NCI-H2107 treated with DMSO at 0.1 percent for 48 hours (cell line): Measurements from ENCODE around the gene TPRG1.

Experiments
- DNase-seq: peaks from one replicate; lab custom pipeline; 2025; ENCODE audit not compliant: unreplicated experiment; lab: John Stamatoyannopoulos, UW

The TPRG1 gene

DNA sequence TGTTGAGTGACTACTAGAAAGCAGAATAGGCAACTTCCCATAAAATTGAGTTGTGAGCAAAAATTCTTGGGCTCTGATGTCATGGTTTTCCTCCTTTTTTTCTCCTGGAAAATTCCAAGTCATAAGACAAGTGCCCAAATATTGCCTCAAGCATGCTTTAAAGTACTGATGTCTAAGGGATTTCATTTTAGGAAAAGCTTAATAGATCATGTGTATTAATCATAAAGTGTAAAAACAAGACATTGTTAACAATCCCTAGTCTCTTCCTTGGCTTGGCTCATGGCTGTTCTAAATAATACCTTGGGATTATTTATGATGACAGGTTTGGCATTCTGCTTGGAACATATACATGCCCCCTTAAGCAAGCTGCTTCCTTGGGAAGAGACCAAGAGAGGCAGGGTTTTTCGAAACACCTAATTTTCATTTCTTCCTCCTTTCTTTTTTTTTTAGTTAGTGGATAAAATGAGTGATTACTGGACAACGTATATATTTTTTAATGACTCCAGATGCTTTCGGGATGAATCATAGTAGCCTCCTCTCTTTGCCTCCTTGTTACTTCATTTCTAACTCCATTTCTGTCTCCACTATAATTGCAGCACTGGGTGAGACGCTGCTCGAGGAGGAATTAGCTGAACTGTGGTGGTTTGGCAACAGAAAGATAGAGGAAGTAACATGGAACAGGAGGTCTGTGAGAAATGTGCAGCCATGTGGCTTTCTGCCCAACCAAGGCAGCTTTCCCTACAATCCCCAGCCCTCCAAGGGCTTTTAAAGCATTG, 104.9 kb downstream of the TPRG1 start:
- no peak for DNase-seq

DNA sequence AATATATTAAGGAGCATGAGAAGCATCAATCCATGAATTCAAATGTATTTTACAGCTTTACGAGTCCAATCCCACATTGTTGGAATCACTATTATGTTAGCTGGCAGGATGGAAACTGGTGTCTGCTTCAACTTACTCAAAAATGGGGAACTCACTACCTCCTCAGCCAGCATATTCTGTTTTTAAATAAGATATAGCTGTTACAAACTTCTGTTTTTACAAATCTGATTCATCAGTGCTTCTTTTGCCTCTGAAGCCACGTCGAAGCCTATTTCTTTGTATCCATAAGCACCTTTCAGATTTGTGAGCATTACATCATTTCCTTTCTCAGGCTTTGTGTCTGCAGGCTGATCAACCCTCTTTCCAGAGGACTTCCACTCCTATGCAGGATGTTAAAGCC, 105.9 kb downstream of the TPRG1 start:
- DNase-seq: no peak

DNA sequence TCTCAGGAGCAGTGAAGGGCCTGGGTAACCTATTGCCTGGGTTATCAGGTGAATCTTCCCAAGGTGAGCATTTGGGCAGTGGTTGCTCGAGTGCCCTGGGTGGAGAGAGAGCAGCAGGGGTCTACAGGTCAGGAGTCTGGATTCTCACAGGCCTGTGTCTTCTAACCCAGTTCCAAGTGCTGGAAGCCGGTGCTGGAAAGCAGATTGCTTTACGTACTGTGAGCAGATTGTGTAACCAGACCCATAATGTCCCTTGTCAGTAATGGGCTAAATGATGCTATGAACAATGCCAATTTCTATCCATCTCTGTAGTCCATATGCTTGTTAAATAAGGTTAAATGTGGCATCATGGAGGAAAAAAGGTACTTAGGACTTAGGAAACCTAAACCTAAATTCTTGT, 106.5 kb downstream of the TPRG1 start:
- DNase-seq: no peak

DNA sequence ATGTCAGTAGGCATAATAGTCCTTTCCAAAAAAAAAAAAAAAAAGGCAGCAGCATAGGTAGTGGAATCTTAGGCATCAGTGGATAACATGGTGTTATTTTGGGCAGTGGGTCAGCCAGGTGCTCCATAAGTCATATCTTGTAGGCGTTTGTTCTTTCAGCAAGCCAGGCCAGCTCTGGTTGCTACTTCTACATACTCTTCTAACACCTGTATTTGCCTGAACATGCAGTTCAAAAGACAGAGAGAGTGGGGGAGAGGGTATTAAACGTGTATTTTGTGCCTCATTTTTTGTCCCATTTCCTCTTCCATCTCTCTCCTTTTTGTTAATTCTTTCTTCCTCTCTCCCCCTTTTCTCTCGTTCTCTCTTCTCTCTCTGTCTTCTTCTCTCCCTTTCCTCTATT, 110.4 kb downstream of the TPRG1 start:
- no peak for DNase-seq

DNA sequence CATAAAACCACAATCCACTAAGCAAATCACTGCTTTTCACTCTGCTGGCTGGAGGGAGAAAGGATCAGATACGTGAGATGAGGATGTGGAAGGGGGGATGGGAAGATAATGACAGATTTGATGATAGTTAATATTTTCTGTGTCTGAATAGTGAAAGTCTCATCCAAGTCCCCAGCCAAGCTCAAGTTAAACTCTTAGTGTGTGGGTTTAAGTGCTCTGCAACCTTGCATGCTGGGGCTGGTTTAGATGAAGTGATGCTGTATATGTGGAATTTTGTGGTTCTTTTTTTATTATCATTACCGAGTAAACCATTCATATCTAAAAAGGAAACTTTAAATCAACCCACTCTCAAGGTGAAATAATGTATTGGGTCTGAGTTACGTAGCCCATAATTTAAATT, 111.0 kb downstream of the TPRG1 start:
- DNase-seq: no peak

DNA sequence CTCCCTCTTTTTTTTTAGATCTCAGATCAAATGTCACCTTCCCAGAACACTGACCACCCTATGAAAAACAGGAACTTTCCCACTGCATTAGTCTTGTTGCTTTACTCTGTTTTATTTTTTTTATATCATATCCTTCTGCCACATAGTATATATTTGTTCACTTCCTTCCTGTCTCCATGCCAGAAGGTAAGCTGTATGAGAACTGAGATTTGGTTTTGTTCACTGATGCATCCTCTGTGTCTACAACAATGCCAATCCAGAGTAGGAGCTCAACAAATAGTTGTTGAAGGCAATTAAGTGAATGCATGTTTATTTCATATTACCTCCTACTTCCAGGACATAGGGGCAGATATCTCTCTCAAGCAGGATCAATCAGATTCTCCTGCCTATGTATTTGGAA, 114.4 kb downstream of the TPRG1 start:
- no peak for DNase-seq

DNA sequence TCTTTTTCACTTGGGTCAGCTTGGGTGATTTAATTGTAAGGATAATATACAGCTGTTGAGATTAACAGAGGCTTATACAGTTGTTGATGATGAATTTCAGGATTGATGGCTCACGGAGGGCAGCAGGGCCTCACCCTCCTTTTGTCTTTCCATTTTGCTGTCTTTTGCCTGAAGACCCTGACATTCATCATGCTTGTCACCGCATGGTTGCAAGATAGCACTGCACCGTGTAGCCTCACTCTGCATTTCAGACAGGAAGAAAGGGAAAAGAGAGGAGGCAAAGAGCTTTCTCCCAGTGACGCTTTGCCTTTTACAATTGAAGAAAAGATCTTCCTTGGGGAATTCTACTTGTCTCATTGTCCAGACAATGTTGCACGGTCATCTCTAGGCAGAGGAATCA, 115.1 kb downstream of the TPRG1 start:
- no peak for DNase-seq

DNA sequence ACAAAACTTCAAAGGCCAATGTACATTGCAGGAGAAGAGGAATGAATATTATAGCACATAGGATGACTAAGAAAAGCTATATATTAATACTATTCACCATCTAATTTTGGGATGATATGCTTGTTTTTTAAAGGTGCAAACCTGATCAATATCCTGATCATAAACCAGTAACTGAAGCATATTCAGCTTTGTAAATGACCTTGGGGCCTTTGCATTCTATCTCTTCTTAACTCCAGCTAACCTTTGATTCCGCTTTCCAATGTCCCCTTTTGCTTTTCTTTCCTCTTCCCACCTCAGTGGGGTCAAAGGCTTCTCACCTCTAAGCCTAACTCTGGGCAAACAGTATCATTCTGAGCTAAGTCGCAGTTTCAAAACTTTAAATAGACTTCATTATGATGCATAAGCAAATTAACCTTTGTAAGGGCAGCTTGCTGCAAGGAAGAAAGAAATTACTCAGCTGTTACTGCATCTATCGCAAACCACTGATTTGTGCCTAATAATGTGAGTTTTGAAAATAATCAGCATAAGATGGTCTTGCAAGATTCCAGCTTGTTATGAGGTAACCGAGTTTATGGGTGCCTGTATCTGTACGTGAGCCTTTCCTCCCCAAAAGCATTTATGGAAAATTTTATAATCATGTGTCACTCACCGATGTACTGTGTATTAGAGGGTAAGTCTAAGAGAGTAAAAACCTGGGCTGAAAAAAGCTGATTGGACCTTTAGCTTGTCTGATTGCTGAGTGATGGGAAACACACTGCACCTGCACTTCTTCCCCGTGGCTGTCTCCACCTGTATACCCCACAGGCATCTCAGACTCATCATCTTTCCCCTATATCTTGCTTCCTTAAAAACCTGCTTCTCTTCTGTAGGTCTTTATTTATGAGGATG, 116.8 kb downstream of the TPRG1 start:
- DNase-seq: no peak

DNA sequence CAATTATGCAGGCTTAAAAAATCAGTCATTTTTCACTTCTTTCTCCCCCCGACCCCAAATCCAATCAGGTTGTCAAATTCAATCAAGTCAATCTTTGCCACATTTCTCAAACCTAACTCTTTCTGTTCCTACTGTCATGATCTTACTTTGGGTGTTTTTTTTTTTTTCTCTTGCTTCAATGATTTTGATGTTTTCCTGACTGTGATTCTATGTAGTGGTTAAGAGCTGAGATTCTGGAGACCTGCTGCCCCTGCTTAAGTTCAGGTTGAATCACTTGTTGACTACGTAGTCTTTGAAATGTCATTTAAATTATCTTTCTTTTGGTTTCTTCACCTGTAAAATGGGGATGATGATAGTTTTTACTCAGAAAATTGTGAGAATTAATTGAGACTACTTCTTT, 117.5 kb downstream of the TPRG1 start:
- DNase-seq: no peak

DNA sequence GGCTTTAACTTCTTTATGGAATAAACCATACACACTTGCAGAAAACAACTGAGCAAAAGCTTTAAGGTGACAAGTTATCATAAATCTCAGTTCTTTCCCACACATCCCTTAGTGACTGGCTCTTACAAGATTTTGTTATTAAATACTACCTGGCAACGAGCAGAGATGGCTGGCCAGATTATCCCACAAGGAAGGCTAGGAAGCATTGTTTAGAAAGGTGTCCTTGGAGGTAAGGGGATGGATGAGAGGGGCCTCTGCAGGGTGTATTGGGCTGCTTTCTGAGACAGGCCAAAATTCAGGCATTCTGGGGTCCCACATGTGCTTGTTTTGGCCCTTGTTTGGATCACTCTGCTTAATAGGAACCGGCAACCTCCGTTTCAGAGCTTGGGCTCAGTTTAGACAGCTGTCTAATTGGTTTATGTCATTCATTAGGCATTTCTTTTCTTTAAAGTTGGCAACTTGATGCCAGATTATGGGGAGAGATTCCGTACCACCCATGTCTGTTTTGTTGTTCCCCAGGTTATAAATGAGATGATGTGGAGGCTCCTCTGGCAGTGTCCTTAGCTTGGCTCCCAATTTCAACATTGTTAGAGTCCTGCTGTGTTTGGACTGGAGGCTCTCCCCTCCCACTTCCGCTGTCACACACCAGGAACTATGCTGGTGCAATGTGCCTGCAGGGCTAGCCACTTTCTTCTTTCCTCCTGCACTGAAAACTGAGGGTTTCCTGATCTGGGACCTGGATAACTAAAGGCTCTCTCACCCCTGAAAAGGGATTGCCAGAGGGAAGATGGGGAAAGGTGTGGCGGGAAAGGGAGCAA, 121.1 kb downstream of the TPRG1 start:
- no peak for DNase-seq

DNA sequence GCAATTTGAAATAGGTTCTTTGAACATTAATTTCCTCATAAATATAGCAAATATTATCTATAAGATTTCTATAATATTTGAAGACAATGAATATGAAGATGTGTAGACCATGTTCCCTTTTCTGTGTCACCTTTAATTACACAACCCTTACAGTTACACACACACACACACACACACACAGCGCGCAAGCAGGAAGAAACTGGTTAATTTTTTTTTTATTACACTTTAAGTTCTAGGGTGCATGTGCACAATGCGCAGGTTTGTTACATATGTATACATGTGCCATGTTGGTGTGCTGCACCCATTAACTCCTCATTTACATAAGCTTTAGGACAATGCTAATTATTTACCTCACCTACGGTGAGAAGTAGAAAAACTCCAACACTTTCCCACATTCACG, 122.9 kb downstream of the TPRG1 start:
- no peak for DNase-seq

DNA sequence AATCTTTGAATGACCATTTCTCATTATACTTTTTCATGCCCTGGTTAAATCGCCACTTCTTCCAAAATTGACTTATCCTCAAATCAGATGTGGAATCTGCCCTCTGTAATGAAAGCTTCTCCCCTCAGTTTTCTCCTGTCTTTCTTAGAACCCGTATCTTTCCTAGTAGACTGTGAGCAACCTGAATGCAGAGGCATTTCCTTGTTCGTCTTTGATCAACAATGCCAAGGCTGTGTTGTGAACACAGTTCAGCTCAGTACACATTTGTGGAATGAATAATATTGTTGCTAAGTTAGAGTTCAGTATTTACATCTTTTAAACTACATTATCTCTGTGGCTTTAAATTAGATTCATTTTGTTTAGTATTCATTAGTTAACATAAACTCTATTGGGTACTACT, 123.3 kb downstream of the TPRG1 start:
- DNase-seq: no peak

DNA sequence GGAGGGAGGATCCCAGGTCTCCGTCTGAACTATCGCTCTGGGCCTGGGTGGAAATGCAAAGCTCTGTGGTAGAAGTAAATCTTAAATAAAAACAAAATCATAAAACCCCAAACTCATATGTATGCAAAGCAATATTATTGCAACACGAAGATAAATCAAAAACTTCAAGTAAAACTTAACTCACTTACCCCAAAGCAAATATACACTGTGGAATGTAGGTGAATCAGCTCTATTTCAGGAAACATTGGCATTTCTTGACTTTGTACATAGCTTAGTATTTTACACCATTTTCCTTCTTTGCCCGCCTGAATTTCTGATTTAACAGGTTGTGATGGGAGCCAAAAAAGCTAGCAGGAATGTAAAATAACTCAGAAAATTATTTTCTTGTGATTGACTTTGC, 126.2 kb downstream of the TPRG1 start:
- DNase-seq: no peak

DNA sequence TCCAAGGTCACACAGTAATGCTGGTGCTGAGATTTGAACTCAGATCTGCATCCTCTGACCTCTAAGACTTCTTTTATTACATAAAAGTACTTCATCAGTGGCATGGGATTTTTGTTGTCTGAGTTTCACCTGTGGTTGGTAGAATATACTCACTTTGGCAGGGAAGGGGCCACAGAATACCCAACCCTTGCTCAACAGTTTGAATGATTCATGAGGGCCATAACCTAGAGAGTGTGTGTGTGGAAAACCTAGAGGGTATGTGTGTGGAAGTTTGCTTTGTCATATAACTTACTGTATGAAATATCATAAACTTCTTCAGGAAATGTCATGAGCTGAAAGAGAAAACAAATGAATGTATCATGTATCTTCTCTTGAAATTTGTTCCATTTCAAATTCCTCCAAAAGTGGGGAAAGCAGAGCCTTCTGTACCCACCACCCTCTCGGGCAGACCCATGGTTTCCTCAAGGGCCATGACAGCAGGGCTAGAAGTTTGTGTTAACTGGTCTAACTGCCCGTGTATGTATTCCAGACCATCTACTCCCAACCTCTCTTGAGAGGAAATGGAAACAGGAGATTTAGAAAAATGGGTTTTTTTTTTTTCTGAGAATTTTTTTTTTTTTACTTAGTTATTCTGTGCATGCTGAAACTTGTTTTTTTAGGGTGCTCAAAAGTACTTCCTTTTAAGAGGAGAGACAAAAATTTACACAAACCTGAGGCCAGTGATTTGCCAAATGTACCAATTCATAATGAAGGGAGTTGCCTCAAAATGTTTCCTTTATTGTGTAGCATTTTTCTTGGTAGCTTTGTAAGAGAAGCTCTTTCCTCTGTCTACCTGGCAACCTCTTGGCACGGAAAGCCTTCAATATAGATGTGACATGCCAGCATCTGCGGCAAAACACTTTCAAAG, 127.0 kb downstream of the TPRG1 start:
- no peak for DNase-seq

DNA sequence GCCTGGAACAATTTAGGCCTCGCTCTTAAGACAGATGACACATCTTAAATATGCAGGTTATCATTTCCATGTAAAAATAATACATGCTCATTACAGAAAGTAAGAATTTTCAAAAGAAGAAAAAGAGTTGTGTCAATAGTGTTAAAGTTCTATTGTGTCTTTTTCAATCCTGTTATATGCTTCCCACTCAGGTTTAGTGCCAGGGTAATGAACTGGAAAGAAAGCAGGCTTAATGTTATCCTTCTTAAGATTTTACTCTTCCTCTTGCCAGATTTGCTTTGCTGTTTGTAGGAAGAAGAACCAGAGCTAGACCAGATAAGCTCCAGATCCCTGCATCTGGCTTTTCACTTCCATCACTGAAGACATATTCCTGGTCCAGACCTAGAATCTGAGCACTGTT, 128.6 kb downstream of the TPRG1 start:
- DNase-seq: no peak

DNA sequence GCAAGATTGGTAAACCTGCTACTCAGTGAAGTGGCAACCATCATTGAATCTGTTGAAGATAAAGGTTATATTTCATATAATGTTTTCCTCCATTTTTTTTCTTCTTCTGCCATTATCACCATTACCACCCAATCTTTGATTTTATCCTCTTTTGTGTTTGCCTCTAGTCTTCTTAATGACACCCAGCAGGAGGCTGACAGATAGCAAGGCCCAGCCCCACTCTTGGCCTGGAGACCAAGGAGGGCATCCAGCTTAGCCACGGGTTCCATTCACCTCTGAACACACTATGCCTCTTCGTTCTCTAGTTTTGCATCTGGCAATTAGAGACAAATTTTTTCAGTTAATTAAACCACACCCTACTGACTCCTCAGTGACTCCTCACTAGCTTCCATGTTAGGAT, 129.7 kb downstream of the TPRG1 start:
- no peak for DNase-seq

DNA sequence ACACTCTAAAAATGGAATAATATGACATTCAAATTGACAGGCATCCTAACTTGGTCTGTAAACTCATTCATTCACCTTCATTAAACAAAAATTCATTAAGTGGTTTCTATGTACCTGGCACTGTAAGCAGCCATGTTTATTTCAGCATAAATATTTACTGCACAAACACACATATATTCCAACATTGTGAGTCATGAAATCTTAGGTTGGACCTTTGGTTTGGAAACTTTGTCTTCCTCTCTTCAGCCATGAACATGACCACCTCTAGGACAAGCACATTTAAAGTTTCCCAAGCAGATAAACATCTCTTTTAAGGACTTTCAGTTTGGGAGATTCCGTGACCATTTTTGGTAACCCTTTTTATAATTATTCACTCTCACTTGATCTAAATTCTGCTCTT, 131.8 kb downstream of the TPRG1 start:
- DNase-seq: no peak

DNA sequence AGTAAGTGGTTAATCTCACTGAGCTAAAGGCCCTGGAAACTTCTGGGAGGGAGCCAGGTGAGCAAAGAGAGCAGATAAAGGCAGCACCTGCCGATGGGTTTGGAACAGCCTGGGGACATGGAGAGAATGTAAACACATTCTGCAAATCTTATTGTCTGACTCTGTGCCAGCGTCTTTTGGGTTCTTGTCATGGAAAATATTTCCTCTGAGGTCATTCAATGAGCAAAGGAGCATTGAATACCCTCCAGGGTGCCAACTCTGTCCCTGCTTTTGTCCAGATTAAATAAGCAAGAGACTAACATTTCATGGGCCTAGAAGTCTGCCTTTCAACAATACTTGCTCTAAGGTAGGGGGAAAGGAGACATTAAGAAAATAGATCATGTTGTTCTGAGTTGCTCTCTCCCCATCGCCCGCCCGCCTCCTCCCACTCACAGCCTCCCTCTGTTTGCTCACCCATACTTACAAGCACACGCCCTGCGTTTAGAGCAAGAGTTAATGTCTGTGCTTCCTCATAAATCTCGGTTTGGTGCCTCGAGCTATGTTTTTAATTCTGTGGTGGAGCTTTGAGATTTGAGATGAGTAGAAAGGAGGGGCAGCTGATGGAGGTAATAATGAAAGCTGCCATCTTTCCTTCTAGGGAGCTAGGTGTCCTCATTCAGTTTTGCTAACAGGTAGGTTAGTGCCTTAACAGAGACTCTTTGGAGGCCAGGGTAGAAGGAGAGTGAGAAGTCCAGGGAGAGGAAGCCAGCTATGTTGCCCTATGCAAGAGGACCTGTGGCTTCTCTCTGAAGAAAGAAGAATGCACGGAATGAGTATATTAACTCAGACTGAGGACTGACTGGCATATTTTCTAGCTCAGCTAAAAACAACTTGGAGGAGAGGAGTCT, 132.9 kb downstream of the TPRG1 start:
- peak; percentile 94 for DNase-seq

DNA sequence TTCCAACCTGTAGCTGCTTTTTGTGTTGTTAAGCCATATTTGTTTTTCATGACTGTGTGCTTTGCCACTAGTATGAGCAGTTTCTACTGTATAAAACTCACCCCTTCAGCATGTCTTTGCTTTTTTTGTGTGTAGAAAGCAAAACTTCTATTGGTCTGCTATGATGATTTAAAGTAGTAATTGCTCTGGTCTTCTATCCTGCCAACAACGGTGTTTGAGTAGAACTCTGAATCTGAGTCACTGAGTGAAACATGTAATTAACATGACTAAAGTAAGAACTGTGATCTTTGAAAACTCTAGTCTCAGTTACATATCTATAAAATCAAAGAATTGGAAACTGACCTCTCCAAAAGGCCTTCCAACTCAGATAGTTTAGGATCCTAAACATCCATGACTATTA, 133.6 kb downstream of the TPRG1 start:
- no peak for DNase-seq

DNA sequence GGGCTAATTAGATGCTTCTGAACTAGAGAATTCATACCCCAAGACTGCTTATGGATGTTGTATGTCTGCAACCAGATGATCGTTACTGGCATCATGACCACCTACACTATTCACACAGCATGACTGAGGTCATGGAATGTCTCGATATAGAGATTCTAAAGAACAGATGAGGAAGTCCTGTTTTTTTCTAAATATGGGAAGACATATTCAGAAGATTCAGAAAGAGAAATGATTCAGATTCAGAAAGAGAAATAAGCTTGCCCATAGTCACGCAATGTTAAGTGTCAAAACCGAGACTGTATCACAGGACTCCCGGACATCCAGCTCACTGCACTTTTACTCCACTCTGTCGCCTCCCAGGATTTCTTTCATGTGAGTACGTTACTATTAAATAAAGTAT, 136.2 kb downstream of the TPRG1 start:
- DNase-seq: no peak
